H1 (cell line): ENCODE data around the gene GRIPAP1. TPM values are rescaled to one million over a fixed set of nuclear protein-coding genes. Genes with fewer than 3 reads are reported as not detected.

Experiments
- CTCF ChIA-PET: fragments of 300-600 bp; sonication (Branson Sonifier 250); formaldehyde crosslinking; loops from one replicate; lab custom pipeline; 2021; ENCODE audit not compliant: partially characterized antibody; lab: Charles Lee
- POLR2A ChIA-PET: fragments of 300-600 bp; sonication (Branson Sonifier 250); formaldehyde crosslinking; loops from one replicate; lab custom pipeline; 2021; ENCODE audit warnings: inconsistent platforms; ENCODE audit not compliant: partially characterized antibody; lab: Charles Lee
- DNase-seq, 2 experiments: peaks; one replicate each; pipeline versions ENCODE4 v3.0.0 to v3.0.0-alpha.2; 2010 to 2022; ENCODE audit warnings: low spot score in 2 of 2, low read depth in 1 of 2, mixed read lengths in 1 of 2
- FAIRE-seq: peaks from 2 replicates; lab custom pipeline; 2011; peaks lifted over from hg19 to GRCh38; lab: Jason Lieb, UNC
- H2AFZ ChIP-seq: 2 replicates; pipeline ENCODE4 v1.8.1; 2012; ENCODE audit warnings: low read length, inconsistent platforms
- H2AK5ac ChIP-seq: 2 replicates; pipeline ENCODE4 v1.6.1; 2013; ENCODE audit warnings: low read depth, low read length
- H2BK120ac ChIP-seq: replicated peaks from 2 replicates; pipeline ENCODE3; 2013; ENCODE audit warnings: low read depth, low read length, inconsistent platforms
- H2BK12ac ChIP-seq: 2 replicates; pipeline ENCODE4 v1.6.1; 2013; ENCODE audit warnings: low read depth, low read length
- H2BK15ac ChIP-seq: 2 replicates; pipeline ENCODE4 v1.6.1; 2013; ENCODE audit warnings: low read length
- H2BK20ac ChIP-seq: 2 replicates; pipeline ENCODE4 v1.6.1; 2013; ENCODE audit warnings: low read length
- H2BK5ac ChIP-seq: 2 replicates; pipeline ENCODE4 v1.6.1; 2013; ENCODE audit warnings: low read depth, low read length
- H3K14ac ChIP-seq: 2 replicates; pipeline ENCODE4 v1.6.1; 2013; ENCODE audit warnings: inconsistent platforms; ENCODE audit not compliant: insufficient read length
- H3K18ac ChIP-seq: 2 replicates; pipeline ENCODE4 v1.6.1; 2013; ENCODE audit warnings: low read length; ENCODE audit errors: extremely low read depth
- H3K23ac ChIP-seq: 2 replicates; pipeline ENCODE4 v1.6.1; 2013; ENCODE audit warnings: inconsistent platforms; ENCODE audit not compliant: insufficient read length
- H3K23me2 ChIP-seq: 2 replicates; pipeline ENCODE4 v1.6.1; 2013; ENCODE audit warnings: low read depth, low read length
- H3K27ac ChIP-seq: 2 replicates; pipeline ENCODE4 v1.6.1; 2011; ENCODE audit warnings: low read depth, low read length, inconsistent platforms
- H3K27me3 ChIP-seq, 4 experiments: replicated peaks in 1 of 4; 1 replicate in 1 of 4; 2 replicates in 3 of 4; pipeline versions ENCODE4 v1.6.1 to v1.8.1; 2011 to 2013; ENCODE audit warnings: low read length in 3 of 4, mild to moderate bottlenecking in 3 of 4, inconsistent platforms in 2 of 4, mixed read lengths in 2 of 4, moderate library complexity in 1 of 4; ENCODE audit not compliant: control insufficient read depth in 3 of 4, insufficient read depth in 3 of 4; ENCODE audit errors: extremely low read depth in 1 of 4
- H3K36me3 ChIP-seq, 4 experiments: 2 replicates each; pipeline versions ENCODE4 v1.6.1 to v1.8.1; 2011 to 2013; ENCODE audit warnings: mild to moderate bottlenecking in 4 of 4, low read length in 3 of 4, moderate library complexity in 2 of 4, control low read depth in 1 of 4, inconsistent platforms in 1 of 4; ENCODE audit not compliant: insufficient read depth in 4 of 4, control insufficient read depth in 2 of 4
- H3K4ac ChIP-seq: replicated peaks from 2 replicates; pipeline ENCODE3; 2013; ENCODE audit warnings: low read length, low read depth, mixed read lengths, inconsistent platforms; ENCODE audit not compliant: insufficient read length
- H3K4me1 ChIP-seq, 4 experiments: replicated peaks in 1 of 4; 1 replicate in 1 of 4; 2 replicates in 3 of 4; pipeline versions ENCODE4 v1.6.1 to v1.8.1; 2011 to 2013; ENCODE audit warnings: low read length in 3 of 4, inconsistent platforms in 2 of 4, mixed read lengths in 1 of 4; ENCODE audit not compliant: insufficient read depth in 4 of 4, control insufficient read depth in 3 of 4
- H3K4me2 ChIP-seq, 2 experiments: 2 replicates each; pipeline versions ENCODE4 v1.6.1 to v1.8.1; 2011 to 2013; ENCODE audit warnings: low read depth in 2 of 2, low read length in 2 of 2, control low read depth in 1 of 2, inconsistent platforms in 1 of 2, mild to moderate bottlenecking in 1 of 2; ENCODE audit not compliant: insufficient read depth in 1 of 2
- H3K4me3 ChIP-seq, 4 experiments: fragments of 200-600, 300-600 bp in 1 of 4; sonication (generic), shearing (Covaris generic), sonication (Bioruptor Twin) in 1 of 4; 2 replicates each; pipeline versions ENCODE4 v1.5.1 to v1.8.1; 2011 to 2016; ENCODE audit warnings: low read length in 4 of 4, low read depth in 3 of 4, control low read depth in 2 of 4, inconsistent platforms in 2 of 4, mild to moderate bottlenecking in 2 of 4, mixed read lengths in 1 of 4, moderate library complexity in 1 of 4; ENCODE audit not compliant: insufficient read depth in 2 of 4; ENCODE audit errors: extremely low read depth in 1 of 4
- H3K56ac ChIP-seq: replicated peaks from 2 replicates; pipeline ENCODE3; 2013; ENCODE audit warnings: low read depth, mild to moderate bottlenecking, mixed read lengths, low read length, inconsistent platforms; ENCODE audit not compliant: insufficient read length
- H3K79me1 ChIP-seq: 2 replicates; pipeline ENCODE4 v1.6.1; 2013; ENCODE audit warnings: low read depth, low read length, control low read depth
- H3K79me2 ChIP-seq, 2 experiments: 2 replicates each; pipeline versions ENCODE4 v1.6.1 to v1.8.1; 2012 to 2013; ENCODE audit warnings: low read length in 2 of 2, mild to moderate bottlenecking in 2 of 2, inconsistent platforms in 1 of 2; ENCODE audit not compliant: insufficient read depth in 2 of 2, control insufficient read depth in 1 of 2
- H3K9ac ChIP-seq, 4 experiments: replicated peaks in 1 of 4; 1 replicate in 1 of 4; 2 replicates in 3 of 4; pipeline versions ENCODE4 v1.6.1 to v1.8.1; 2011 to 2013; ENCODE audit warnings: low read depth in 3 of 4, low read length in 3 of 4, control low read depth in 2 of 4, mild to moderate bottlenecking in 2 of 4, moderate library complexity in 2 of 4, inconsistent platforms in 1 of 4; ENCODE audit errors: extremely low read depth in 1 of 4
- H3K9me3 ChIP-seq, 2 experiments: 2 replicates each; pipeline versions ENCODE4 v1.6.1 to v1.8.1; 2012 to 2013; ENCODE audit warnings: mild to moderate bottlenecking in 2 of 2, moderate library complexity in 2 of 2, control low read depth in 1 of 2, inconsistent platforms in 1 of 2, low read depth in 1 of 2, low read length in 1 of 2, mixed read lengths in 1 of 2; ENCODE audit not compliant: insufficient read depth in 2 of 2
- H4K20me1 ChIP-seq, 2 experiments: replicated peaks in 1 of 2; 2 replicates each; pipeline versions ENCODE3 to v1.8.1; 2011 to 2013; ENCODE audit warnings: inconsistent platforms in 2 of 2, low read length in 2 of 2, mild to moderate bottlenecking in 1 of 2; ENCODE audit not compliant: insufficient read depth in 2 of 2, control insufficient read depth in 1 of 2
- H4K5ac ChIP-seq: 2 replicates; pipeline ENCODE4 v1.6.1; 2013; ENCODE audit warnings: low read length, low read depth, mixed read lengths, inconsistent platforms; ENCODE audit not compliant: insufficient read length
- H4K8ac ChIP-seq: 2 replicates; pipeline ENCODE4 v1.8.0; 2013; ENCODE audit warnings: mild to moderate bottlenecking, moderate library complexity, low read length, inconsistent platforms; ENCODE audit not compliant: insufficient read depth; ENCODE audit errors: extremely low read depth
- H4K91ac ChIP-seq: replicated peaks from 2 replicates; pipeline ENCODE3; 2013; ENCODE audit warnings: low read length, mixed read lengths, inconsistent platforms; ENCODE audit not compliant: insufficient read length
- RNF2 ChIP-seq: fragments of 200-900, 300-1000 bp; sonication (generic); IDR thresholded peaks from 2 replicates; pipeline ENCODE4 v1.7.1; 2016; ENCODE audit warnings: borderline replicate concordance, low read depth, mild to moderate bottlenecking, antibody characterized with exemption, low read length; ENCODE audit not compliant: poor library complexity, severe bottlenecking; ENCODE audit errors: missing control alignments
- RXRA ChIP-seq: IDR thresholded peaks from 2 replicates; pipeline ENCODE4 v1.6.1; 2011; ENCODE audit warnings: low read depth, mild to moderate bottlenecking, low read length, moderate library complexity; ENCODE audit not compliant: insufficient read depth
- TAF7 ChIP-seq: optimal IDR thresholded peaks from 2 replicates; pipeline ENCODE3; 2011; ENCODE audit warnings: low read depth, mild to moderate bottlenecking, inconsistent platforms, low read length, moderate library complexity, borderline replicate concordance
- WGBS, 2 experiments: shearing (Covaris generic) in 1 of 2; methylation state at CpG; one replicate each; pipeline versions ENCODE4 v1.1.6 to v1.1.7; 2013 to 2015; ENCODE audit warnings: low lambda C conversion rate in 2 of 2, mixed read lengths in 2 of 2, inconsistent platforms in 1 of 2, low coverage in 1 of 2, missing lambda C conversion rate in 1 of 2; ENCODE audit not compliant: insufficient replicate concordance in 2 of 2, insufficient coverage in 1 of 2, insufficient read length in 1 of 2; ENCODE audit errors: extremely low coverage in 1 of 2, missing lambda C conversion rate in 1 of 2; 5-methylcytosine and 5-hydroxymethylcytosine counted together
- long read RNA-seq, 2 experiments: library from RNA in 1 of 2; library from capped mRNA in 1 of 2; stranded (forward); transcript quantifications; one replicate each; pipeline ENCODE4 v2.0.0, GENCODE V29; 2021; ENCODE audit warnings: inconsistent platforms in 1 of 2
- polyA minus RNA-seq, 3 experiments: library from RNA; depleted of rRNA, polyadenylated mRNA; stranded (reverse); fragments of >200 nt; gene quantifications; 1 replicate in 2 of 3; 2 replicates in 1 of 3; pipeline ENCODE4 v1.2.3, GENCODE V29; 2011
- polyA plus RNA-seq, 7 experiments: library from polyadenylated mRNA; depleted of rRNA in 3 of 7; stranded (reverse) in 5 of 7; unstranded in 2 of 7; fragments of >200 nt in 5 of 7; fragments of 200-250 nt in 2 of 7; gene quantifications; 1 replicate in 5 of 7; 2 replicates in 1 of 7; 4 replicates in 1 of 7; pipeline versions ENCODE4 v1.2.1 to v1.2.3, GENCODE V29; 2011 to 2013; ENCODE audit warnings: missing spikeins in 2 of 7, mixed read lengths in 2 of 7
- total RNA-seq: library from RNA; stranded (reverse); fragmentation: NEBNext Ultra II Directional; extraction: Animal tissue kit (Norgen Biotek cat#: 25700); gene quantifications from 2 replicates; pipeline ENCODE4 v1.2.1, GENCODE V29; 2021

Gene GRIPAP1, protein sequence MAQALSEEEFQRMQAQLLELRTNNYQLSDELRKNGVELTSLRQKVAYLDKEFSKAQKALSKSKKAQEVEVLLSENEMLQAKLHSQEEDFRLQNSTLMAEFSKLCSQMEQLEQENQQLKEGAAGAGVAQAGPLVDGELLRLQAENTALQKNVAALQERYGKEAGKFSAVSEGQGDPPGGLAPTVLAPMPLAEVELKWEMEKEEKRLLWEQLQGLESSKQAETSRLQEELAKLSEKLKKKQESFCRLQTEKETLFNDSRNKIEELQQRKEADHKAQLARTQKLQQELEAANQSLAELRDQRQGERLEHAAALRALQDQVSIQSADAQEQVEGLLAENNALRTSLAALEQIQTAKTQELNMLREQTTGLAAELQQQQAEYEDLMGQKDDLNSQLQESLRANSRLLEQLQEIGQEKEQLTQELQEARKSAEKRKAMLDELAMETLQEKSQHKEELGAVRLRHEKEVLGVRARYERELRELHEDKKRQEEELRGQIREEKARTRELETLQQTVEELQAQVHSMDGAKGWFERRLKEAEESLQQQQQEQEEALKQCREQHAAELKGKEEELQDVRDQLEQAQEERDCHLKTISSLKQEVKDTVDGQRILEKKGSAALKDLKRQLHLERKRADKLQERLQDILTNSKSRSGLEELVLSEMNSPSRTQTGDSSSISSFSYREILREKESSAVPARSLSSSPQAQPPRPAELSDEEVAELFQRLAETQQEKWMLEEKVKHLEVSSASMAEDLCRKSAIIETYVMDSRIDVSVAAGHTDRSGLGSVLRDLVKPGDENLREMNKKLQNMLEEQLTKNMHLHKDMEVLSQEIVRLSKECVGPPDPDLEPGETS
- total RNA-seq = 44.5 and 55.9 TPM in 2 replicates
- polyA plus RNA-seq (2011; rRNA removed) = 21.6 and 26.6 TPM in 2 replicates
- 48.8 TPM for polyA plus RNA-seq (2011; cell fraction: cytosol; rRNA removed)
- 109 TPM for polyA plus RNA-seq (2011; cell fraction: nucleus; rRNA removed)
- polyA plus RNA-seq (2012, experiment 1 of 2) = 48.2 to 66.4 TPM (median 56.0 TPM) in 4 replicates
- 9.6 TPM for polyA plus RNA-seq (2012, experiment 2 of 2)
- 21.7 TPM for polyA plus RNA-seq (2013, experiment 1 of 2)
- 20.1 TPM for polyA plus RNA-seq (2013, experiment 2 of 2)
- 21.2 and 32.0 TPM in 2 replicates for polyA minus RNA-seq (2011; rRNA and poly(A)+ RNA removed)
- polyA minus RNA-seq (2011; cell fraction: cytosol; rRNA and poly(A)+ RNA removed) = 14.7 TPM
- polyA minus RNA-seq (2011; cell fraction: nucleus; rRNA and poly(A)+ RNA removed) = 39.5 TPM
- long read RNA-seq, experiment 1, partial matches to known transcripts = 10 of 14 reads
- long read RNA-seq, experiment 1, other reads (novel, unspliced or antisense) = 4 of 14 reads
- long read RNA-seq, experiment 2, partial matches to known transcripts = 2 of 4 reads
- long read RNA-seq, experiment 2, other reads (novel, unspliced or antisense) = 2 of 4 reads

DNA sequence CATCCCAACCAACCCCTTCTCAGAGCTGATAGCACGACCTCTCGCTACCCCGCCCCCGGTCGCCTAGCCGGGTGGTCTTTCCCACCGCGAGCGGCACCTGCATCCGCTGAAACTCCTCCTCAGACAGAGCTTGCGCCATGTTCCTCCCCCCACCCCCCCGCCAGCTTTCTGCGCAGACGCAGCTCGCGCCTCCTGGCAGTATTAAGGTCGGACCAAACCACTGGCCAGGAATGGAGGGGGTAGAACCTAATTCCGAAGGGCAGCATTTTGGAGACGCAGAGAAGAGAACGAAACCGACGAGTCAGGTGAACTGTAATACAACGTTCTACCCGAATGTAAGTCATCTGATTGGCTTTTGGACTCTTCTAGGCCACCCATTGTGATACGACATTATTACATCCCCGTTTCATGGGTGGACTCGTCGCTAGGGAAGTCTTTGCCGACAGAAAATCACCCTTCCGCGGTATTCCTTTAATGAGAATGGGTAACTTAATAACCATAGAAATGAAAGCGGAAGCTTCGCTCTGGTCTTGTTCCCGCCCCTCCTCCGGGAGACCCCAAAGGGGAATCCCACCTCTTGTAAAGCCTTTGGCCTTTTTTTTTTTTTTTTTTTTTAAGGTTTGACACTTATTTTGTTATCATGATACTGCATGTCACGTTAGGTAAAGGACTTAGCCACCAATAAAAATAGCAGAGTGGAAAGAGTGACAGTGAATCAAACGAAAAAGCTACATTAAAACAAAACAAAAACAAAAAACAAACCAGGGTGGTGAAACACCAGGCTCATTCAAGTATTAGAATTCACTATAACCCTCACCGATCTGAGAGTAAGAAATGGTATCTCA is at the start of gene GRIPAP1:
GRIPAP1 (minus strand) TSS at position 174 of the 845 bp plus-strand sequence; CDS start at position 139, 35 bp downstream.
- no peak within 1 kb of the TSS for H2BK15ac ChIP-seq
- peaks cover 2 to 19% (median 15%) of the 10 kb centered on the region in 4 experiments; a peak in 7 of 8 replicates for H3K36me3 ChIP-seq
- H3K9ac ChIP-seq = peak within 1 kb of the TSS; percentile 57 to 99 (median 94)
- H3K4me1 ChIP-seq = peaks cover 0 to 3% (median 0%) of the 10 kb centered on the region in 4 experiments; a peak in 1 of 7 replicates
- H3K79me2 ChIP-seq = peaks cover 3 to 15% of the 10 kb centered on the region in 2 experiments; a peak in 3 of 4 replicates
- H2AFZ ChIP-seq = peak within 1 kb of the TSS; percentile 88; the same call in 1 of the 2 replicates
- H3K23me2 ChIP-seq = no peaks in the 10 kb centered on the region
- DNase-seq (peak; percentile 64 to 77), FAIRE-seq (peak; percentile 89)
- peak within 1 kb of the TSS; percentile 60 for H3K18ac ChIP-seq
- H3K79me1 ChIP-seq = no peaks in the 10 kb centered on the region
- H4K91ac ChIP-seq = peak within 1 kb of the TSS; percentile 79
- peak within 1 kb of the TSS; percentile 95; the same call in 1 of the 2 replicates for H4K8ac ChIP-seq
- peak within 1 kb of the TSS; percentile 75 to 83 for H3K4me2 ChIP-seq
- H4K20me1 ChIP-seq = peaks cover 0 to 3% of the 10 kb centered on the region in 2 experiments
- no peak within 1 kb of the TSS for H3K14ac ChIP-seq
- 8% methylated on average over 20 of the region's 38 CpGs; no CpG with 5 or more reads in 1 of the 2 experiments for WGBS, 2 experiments
- peak within 1 kb of the TSS; percentile 65 for H3K4ac ChIP-seq
- H3K27me3 ChIP-seq = no peaks in the 10 kb centered on the region
- peak within 1 kb of the TSS; percentile 95 for H4K5ac ChIP-seq
- POLR2A ChIA-PET = interaction anchor here (0.6 to 2.5 kb wide), 13 partner anchors 13 to 179 kb away, joined by 3 to 24 read pairs (median 4); partner anchors contain the start of genes KCND1 and TFE3
- H2AK5ac ChIP-seq = no peak within 1 kb of the TSS
- H2BK5ac ChIP-seq = peak within 1 kb of the TSS; percentile 98
- peak within 1 kb of the TSS; percentile 87 to 100 (median 98) for H3K4me3 ChIP-seq
- CTCF ChIA-PET = no interaction called here
- no peak within 1 kb of the TSS for H2BK20ac ChIP-seq
- H3K9me3 ChIP-seq = no peaks in the 10 kb centered on the region
- H2BK120ac ChIP-seq = no peak within 1 kb of the TSS
- H2BK12ac ChIP-seq = peak within 1 kb of the TSS; percentile 98; the same call in 1 of the 2 replicates
- H3K23ac ChIP-seq = no peak within 1 kb of the TSS
- peak within 1 kb of the TSS; percentile 96 for H3K27ac ChIP-seq
- no peak within 1 kb of the TSS for H3K56ac ChIP-seq
- TF ChIP-seq RNF2 (no peak), RXRA (no peak), TAF7 (peak; percentile 66)
